ENCODE measurements around the gene PPFIA3.

The PPFIA3 gene

DNA sequence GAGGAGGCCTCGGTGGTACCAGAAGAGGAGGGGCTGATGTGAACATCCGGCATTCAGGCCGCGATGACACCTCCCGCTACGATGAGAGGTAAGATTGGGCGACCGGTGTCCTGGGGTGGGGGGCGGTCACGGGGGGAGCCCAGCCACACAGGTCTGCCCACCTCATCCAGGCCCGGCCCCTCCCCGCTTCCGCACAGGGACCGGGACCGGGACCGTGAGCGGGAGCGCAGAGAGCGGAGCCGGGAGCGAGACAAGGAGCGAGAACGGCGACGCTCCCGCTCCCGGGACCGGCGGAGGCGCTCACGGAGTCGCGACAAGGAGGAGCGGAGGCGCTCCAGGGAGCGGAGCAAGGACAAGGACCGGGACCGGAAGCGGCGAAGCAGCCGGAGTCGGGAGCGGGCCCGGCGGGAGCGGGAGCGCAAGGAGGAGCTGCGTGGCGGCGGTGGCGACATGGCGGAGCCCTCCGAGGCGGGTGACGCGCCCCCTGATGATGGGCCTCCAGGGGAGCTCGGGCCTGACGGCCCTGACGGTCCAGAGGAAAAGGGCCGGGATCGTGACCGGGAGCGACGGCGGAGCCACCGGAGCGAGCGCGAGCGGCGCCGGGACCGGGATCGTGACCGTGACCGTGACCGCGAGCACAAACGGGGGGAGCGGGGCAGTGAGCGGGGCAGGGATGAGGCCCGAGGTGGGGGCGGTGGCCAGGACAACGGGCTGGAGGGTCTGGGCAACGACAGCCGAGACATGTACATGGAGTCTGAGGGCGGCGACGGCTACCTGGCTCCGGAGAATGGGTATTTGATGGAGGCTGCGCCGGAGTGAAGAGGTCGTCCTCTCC, 11.5 kb upstream of the PPFIA3 start:
- H3K36me3 ChIP-seq (ENCODE audit: insufficient read depth, low read length), result peaks cover 66% of the 10 kb centered on the region
- no peak overlapping the region for H3K27ac ChIP-seq (ENCODE audit: low read depth, low read length, poor library complexity, severe bottlenecking)
- no peak overlapping the region for H2AFZ ChIP-seq (ENCODE audit: low read length)
- no peak overlapping the region for H3K4me3 ChIP-seq (ENCODE audit: low read depth, low read length, poor library complexity, severe bottlenecking)
- no peaks in the 10 kb centered on the region for H3K9me2 ChIP-seq (ENCODE audit: low read depth, low read length)
- no peak overlapping the region for H3K4me2 ChIP-seq (ENCODE audit: low read length)
- no peaks in the 10 kb centered on the region for H3K79me2 ChIP-seq (ENCODE audit: insufficient read depth, low read length)
- no peaks in the 10 kb centered on the region for H3K4me1 ChIP-seq (ENCODE audit: insufficient read depth, low read length, severe bottlenecking)
- no peaks in the 10 kb centered on the region for H3K27me3 ChIP-seq (ENCODE audit: insufficient read depth, low read length)
- peaks cover 7% of the 10 kb centered on the region; the same call in 1 of the 2 replicates for H3F3A ChIP-seq (ENCODE audit: insufficient read depth, low read length)
- H3K9me3 ChIP-seq (ENCODE audit: low read length), result no peaks in the 10 kb centered on the region
- TF ChIP-seq, protein P1, sequence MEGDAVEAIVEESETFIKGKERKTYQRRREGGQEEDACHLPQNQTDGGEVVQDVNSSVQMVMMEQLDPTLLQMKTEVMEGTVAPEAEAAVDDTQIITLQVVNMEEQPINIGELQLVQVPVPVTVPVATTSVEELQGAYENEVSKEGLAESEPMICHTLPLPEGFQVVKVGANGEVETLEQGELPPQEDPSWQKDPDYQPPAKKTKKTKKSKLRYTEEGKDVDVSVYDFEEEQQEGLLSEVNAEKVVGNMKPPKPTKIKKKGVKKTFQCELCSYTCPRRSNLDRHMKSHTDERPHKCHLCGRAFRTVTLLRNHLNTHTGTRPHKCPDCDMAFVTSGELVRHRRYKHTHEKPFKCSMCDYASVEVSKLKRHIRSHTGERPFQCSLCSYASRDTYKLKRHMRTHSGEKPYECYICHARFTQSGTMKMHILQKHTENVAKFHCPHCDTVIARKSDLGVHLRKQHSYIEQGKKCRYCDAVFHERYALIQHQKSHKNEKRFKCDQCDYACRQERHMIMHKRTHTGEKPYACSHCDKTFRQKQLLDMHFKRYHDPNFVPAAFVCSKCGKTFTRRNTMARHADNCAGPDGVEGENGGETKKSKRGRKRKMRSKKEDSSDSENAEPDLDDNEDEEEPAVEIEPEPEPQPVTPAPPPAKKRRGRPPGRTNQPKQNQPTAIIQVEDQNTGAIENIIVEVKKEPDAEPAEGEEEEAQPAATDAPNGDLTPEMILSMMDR (IDR thresholded peaks at IDR 0.05; ENCODE audit: low read length), result no peak
- no peak for TF ChIP-seq EZH2 (IDR thresholded peaks at IDR 0.05; ENCODE audit: borderline replicate concordance, low read length)
- H4K20me1 ChIP-seq (ENCODE audit: insufficient read depth, low read length), result no peaks in the 10 kb centered on the region
- H3K9ac ChIP-seq (ENCODE audit: low read length), result no peak overlapping the region

DNA sequence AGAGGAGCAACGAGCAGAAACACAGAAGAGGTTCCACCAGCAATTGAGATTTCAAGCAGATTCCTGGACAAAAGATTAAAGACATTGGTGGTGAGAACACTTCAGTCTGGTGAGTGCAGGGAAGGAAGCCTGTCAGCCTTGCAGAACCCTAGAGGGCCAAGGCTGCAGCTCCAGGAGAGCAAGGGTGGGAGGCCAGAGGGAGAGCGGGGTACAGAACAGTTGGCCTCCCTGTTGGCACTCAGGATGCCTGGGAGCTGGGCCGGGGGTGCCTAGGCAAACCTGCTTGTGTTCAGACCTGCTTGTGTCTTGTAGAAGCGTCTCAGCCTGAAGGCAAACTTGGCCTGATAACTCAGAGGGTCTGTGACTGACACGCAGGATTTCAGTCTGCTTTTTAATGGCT, 10.3 kb upstream of the PPFIA3 start:
- H3K36me3 ChIP-seq (ENCODE audit: insufficient read depth, low read length), result peaks cover 54% of the 10 kb centered on the region
- no peaks in the 10 kb centered on the region for H3K79me2 ChIP-seq (ENCODE audit: insufficient read depth, low read length)
- H3K4me3 ChIP-seq (ENCODE audit: low read depth, low read length, poor library complexity, severe bottlenecking), result no peak overlapping the region
- no peak overlapping the region for H3K27ac ChIP-seq (ENCODE audit: low read depth, low read length, poor library complexity, severe bottlenecking)
- H3K9me3 ChIP-seq (ENCODE audit: low read length), result no peaks in the 10 kb centered on the region
- H3K9me2 ChIP-seq (ENCODE audit: low read depth, low read length), result no peaks in the 10 kb centered on the region
- H3K4me2 ChIP-seq (ENCODE audit: low read length), result no peak overlapping the region
- peaks cover 7% of the 10 kb centered on the region; the same call in 1 of the 2 replicates for H3F3A ChIP-seq (ENCODE audit: insufficient read depth, low read length)
- no peak overlapping the region for H2AFZ ChIP-seq (ENCODE audit: low read length)
- H4K20me1 ChIP-seq (ENCODE audit: insufficient read depth, low read length), result no peaks in the 10 kb centered on the region
- no peak overlapping the region for H3K9ac ChIP-seq (ENCODE audit: low read length)
- TF ChIP-seq, protein P1 (IDR thresholded peaks at IDR 0.05; ENCODE audit: low read length), result no peak
- TF ChIP-seq EZH2 (IDR thresholded peaks at IDR 0.05; ENCODE audit: borderline replicate concordance, low read length), result no peak
- H3K27me3 ChIP-seq (ENCODE audit: insufficient read depth, low read length), result no peaks in the 10 kb centered on the region
- H3K4me1 ChIP-seq (ENCODE audit: insufficient read depth, low read length, severe bottlenecking), result peaks cover 6% of the 10 kb centered on the region

DNA sequence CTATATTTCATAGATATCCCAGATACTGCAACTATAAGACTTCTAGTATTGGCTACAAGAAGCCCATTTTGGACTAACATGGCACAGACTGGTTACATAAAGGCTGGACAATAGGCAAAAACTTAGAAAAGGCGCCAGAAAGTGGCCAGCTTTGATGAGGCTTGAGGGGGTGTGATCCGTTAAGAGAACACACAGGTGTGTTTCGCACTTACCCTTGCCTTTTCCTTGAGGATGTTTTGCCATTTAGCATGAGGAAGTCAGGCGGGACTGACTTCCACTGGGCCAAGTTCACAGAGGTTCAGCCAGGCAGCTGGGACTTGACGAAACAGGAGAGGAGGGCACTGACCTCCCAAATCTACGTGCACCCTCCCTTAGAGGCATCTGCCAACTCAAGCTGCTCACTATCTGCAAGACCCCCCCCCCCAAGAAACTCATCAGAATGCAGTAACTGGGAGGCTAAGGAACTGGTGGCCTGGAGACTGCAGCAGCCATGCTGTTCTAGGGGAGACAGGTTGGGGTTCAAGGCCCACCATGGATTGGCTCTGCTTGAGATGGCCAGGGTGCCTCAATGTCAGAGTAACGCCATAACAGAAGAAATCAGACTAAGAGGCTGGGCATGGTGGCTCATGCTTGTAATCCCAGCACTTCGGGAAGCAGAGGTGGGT, 9.6 kb upstream of the PPFIA3 start:
- Histone ChIP-seq H3K9me2 (ENCODE audit: low read depth, low read length) (no peaks in the 10 kb centered on the region), H3K4me1 (ENCODE audit: insufficient read depth, low read length, severe bottlenecking) (peaks cover 6% of the 10 kb centered on the region), H3K9ac (ENCODE audit: low read length) (no peak overlapping the region), H3K4me2 (ENCODE audit: low read length) (no peak overlapping the region), H3K9me3 (ENCODE audit: low read length) (no peaks in the 10 kb centered on the region), H3F3A (ENCODE audit: insufficient read depth, low read length) (peaks cover 7% of the 10 kb centered on the region; the same call in 1 of the 2 replicates), H3K4me3 (ENCODE audit: low read depth, low read length, poor library complexity, severe bottlenecking) (no peak overlapping the region), H3K27me3 (ENCODE audit: insufficient read depth, low read length) (no peaks in the 10 kb centered on the region), H3K27ac (ENCODE audit: low read depth, low read length, poor library complexity, severe bottlenecking) (no peak overlapping the region), H2AFZ (ENCODE audit: low read length) (no peak overlapping the region), H3K79me2 (ENCODE audit: insufficient read depth, low read length) (no peaks in the 10 kb centered on the region), H3K36me3 (ENCODE audit: insufficient read depth, low read length) (peaks cover 48% of the 10 kb centered on the region), H4K20me1 (ENCODE audit: insufficient read depth, low read length) (no peaks in the 10 kb centered on the region)
- TF ChIP-seq, protein P1 (IDR thresholded peaks at IDR 0.05; ENCODE audit: low read length), result no peak
